Esophagus squamous epithelium (tissue), 4 donors: Measurements from ENCODE around the gene EGFLAM.

Source experiments
- POLR2A ChIP-seq, 4 donors: fragments of 450-650 bp; IDR thresholded peaks; one replicate each; pipeline ENCODE4 v1.6.1; 2017; ENCODE audit warnings: antibody characterized with exemption in 4 of 4, mild to moderate bottlenecking in 4 of 4, moderate library complexity in 3 of 4
- TF ChIP-seq, protein P1 (sequence below), 6 experiments: fragments of 450-650 bp in 4 of 6; fragments of 200-600 bp in 2 of 6; sonication (generic) in 2 of 6; IDR thresholded peaks; one replicate each; pipeline ENCODE4 v1.5.1; 2016 to 2019; ENCODE audit warnings: antibody characterized with exemption in 6 of 6, mild to moderate bottlenecking in 4 of 6, moderate library complexity in 4 of 6

DNA sequence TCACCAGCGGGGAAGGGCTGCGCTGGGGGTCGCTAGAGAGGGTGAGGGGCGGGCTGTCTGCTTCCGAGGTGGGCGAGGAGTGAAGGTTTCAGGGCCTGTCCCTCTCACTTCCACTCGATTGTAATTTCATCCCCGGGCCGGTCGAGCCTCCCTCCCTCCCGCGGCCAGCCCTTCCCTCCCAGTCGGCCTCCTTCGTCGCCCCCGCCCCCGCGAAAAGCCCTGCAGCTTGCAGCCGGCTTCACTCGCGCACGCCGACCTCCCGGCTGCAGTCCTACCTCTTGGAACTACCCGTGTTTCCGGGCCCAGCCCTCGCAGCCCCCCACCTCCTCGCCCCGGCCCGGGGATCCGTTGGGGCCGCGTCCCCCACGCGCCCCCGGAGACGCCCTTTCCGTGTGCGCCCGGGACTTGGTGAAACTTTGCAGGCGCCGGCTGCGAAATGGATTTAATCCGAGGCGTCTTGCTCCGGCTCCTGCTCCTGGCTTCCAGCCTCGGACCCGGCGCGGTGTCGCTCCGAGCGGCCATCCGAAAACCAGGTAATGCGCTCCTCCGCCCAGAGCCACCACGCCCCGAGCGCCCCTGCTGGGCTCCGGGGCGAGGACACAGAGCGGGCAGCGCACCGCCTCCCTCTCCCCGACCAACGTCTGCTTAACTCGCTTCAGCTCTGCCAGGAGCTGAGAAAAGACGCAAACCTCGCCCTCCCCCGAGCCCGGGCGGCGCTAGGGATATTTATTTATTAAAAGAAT is at the start of gene EGFLAM:
- TF ChIP-seq, protein P1, sequence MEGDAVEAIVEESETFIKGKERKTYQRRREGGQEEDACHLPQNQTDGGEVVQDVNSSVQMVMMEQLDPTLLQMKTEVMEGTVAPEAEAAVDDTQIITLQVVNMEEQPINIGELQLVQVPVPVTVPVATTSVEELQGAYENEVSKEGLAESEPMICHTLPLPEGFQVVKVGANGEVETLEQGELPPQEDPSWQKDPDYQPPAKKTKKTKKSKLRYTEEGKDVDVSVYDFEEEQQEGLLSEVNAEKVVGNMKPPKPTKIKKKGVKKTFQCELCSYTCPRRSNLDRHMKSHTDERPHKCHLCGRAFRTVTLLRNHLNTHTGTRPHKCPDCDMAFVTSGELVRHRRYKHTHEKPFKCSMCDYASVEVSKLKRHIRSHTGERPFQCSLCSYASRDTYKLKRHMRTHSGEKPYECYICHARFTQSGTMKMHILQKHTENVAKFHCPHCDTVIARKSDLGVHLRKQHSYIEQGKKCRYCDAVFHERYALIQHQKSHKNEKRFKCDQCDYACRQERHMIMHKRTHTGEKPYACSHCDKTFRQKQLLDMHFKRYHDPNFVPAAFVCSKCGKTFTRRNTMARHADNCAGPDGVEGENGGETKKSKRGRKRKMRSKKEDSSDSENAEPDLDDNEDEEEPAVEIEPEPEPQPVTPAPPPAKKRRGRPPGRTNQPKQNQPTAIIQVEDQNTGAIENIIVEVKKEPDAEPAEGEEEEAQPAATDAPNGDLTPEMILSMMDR (IDR thresholded peaks at IDR 0.05) = peak in 1 of 6 experiments; percentile 9
- TF ChIP-seq POLR2A (IDR thresholded peaks at IDR 0.05) = no peak
